ENCODE data around the gene SEMA3B. TPM values are rescaled to one million over a fixed set of nuclear protein-coding genes. Genes with fewer than 3 reads are reported as not detected.
"Not testable (repeated sequence)": the region's sequence is repeated elsewhere in the genome, so short reads cannot be mapped to it uniquely, and the experiment has no call there.

The SEMA3B gene
- total and polyA plus RNA-seq, 2 experiments from 2014 or later = 67.7 to 104 TPM

DNA sequence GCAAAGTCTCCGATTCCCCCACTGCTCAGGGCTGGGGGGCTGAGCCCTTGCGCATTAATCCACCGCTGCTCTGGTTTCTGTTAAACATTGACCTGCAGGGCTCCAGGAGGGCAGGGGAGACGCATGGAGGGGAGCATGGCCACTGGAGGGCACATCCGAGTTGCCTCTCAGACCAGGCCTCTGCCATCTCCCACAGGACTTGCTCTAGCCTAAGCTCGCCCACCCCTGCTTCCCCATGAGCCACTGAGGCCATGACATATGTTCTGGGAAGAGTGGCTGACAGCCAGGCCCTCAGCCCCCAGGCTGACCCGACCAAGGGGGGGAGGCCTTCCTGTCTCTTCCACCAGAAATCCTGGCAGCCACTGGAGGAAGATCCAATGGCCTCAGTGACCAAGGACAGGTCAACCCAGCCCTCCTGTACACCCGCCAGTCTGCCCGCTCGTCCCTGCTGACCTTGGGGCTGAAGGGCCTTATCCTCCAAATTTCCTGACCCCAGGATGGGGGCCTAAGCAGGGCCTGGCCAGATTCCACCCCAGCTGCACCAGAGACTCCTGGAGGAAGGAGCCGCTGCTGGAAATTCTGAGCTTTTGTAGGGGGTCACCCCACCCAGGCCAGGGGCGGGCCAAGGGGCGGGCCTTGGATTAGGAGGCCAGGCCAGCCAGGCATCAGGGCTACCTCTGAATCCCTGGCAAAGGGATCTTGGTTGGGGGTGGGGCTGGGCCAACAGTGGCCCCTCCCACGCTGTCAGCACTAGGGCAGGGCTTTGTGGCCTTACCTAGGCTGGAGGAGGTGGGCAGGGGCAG, 34.3 kb downstream of the SEMA3B start, which contains the start of gene HYAL1:
HYAL1 (minus strand) TSS at position 562 of the 803 bp plus-strand sequence. CDS start 618 bp downstream, outside the sequence.
- Histone ChIP-seq H3K4me3 (no peak within 1 kb of the TSS), H4K20me1 (ENCODE audit: insufficient read depth, poor library complexity, severe bottlenecking) (no peaks in the 10 kb centered on the region), H3K79me2 (peaks cover 11% of the 10 kb centered on the region), H3K27me3 (no peaks in the 10 kb centered on the region), H2AFZ (no peak within 1 kb of the TSS), H3K9me2 (replicated peaks; ENCODE audit: insufficient read depth) (no peaks in the 10 kb centered on the region), H3K4me2 (peak within 1 kb of the TSS; percentile 36), H3K9me3 (ENCODE audit: low read depth) (no peaks in the 10 kb centered on the region), H3K36me3 (replicated peaks; ENCODE audit: insufficient read depth, low read depth) (no peaks in the 10 kb centered on the region), H3K27ac (peak within 1 kb of the TSS; percentile 73), H3K4me1 (ENCODE audit: insufficient read depth) (peaks cover 15% of the 10 kb centered on the region)
- DNase-seq (ENCODE audit: low spot score) = peak; percentile 66
- 64% methylated on average over 14 of the region's 14 CpGs for WGBS (ENCODE audit: low lambda C conversion rate, missing lambda C conversion rate)
- TF ChIP-seq, protein P1, sequence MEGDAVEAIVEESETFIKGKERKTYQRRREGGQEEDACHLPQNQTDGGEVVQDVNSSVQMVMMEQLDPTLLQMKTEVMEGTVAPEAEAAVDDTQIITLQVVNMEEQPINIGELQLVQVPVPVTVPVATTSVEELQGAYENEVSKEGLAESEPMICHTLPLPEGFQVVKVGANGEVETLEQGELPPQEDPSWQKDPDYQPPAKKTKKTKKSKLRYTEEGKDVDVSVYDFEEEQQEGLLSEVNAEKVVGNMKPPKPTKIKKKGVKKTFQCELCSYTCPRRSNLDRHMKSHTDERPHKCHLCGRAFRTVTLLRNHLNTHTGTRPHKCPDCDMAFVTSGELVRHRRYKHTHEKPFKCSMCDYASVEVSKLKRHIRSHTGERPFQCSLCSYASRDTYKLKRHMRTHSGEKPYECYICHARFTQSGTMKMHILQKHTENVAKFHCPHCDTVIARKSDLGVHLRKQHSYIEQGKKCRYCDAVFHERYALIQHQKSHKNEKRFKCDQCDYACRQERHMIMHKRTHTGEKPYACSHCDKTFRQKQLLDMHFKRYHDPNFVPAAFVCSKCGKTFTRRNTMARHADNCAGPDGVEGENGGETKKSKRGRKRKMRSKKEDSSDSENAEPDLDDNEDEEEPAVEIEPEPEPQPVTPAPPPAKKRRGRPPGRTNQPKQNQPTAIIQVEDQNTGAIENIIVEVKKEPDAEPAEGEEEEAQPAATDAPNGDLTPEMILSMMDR (IDR thresholded peaks at IDR 0.05; ENCODE audit: poor library complexity) = peak; percentile 18
- TF ChIP-seq EZH2phosphoT487 (IDR thresholded peaks at IDR 0.05; ENCODE audit: low read depth, severe bottlenecking, unreplicated experiment) (no peak), EZH2 (IDR thresholded peaks at IDR 0.05; ENCODE audit: borderline replicate concordance) (no peak)

DNA sequence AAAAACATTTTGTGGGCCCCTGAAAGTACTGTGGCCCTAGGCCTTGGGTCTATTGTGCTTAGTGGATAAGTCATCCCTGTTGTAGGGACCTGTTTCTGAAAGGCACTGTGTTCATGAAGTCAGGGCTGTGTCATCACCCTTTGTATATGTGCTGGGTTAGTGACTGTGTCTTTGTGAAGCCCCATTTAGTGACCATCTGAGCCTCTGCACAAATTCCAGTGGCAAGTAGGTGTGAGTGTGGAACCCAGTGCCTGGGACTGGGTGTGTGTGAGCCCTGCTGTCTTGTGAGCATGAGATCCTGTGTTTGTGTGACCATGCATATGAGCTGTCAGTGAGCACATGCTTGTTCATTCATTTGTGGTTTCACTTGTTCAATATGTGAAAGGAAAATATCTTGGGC, 35.7 kb downstream of the SEMA3B start:
- Histone ChIP-seq H2AFZ (no peak overlapping the region), H3K4me1 (ENCODE audit: insufficient read depth) (peaks cover 10% of the 10 kb centered on the region), H4K20me1 (ENCODE audit: insufficient read depth, poor library complexity, severe bottlenecking) (no peaks in the 10 kb centered on the region), H3K4me2 (no peak overlapping the region), H3K9me2 (replicated peaks; ENCODE audit: insufficient read depth) (no peaks in the 10 kb centered on the region), H3K4me3 (no peak overlapping the region), H3K79me2 (peaks cover 7% of the 10 kb centered on the region), H3K9me3 (ENCODE audit: low read depth) (no peaks in the 10 kb centered on the region), H3K27ac (no peak overlapping the region), H3K36me3 (replicated peaks; ENCODE audit: insufficient read depth, low read depth) (no peaks in the 10 kb centered on the region), H3K27me3 (no peaks in the 10 kb centered on the region)
- no peak for DNase-seq (ENCODE audit: low spot score)
- TF ChIP-seq EZH2 (IDR thresholded peaks at IDR 0.05; ENCODE audit: borderline replicate concordance) (no peak), EZH2phosphoT487 (IDR thresholded peaks at IDR 0.05; ENCODE audit: low read depth, severe bottlenecking, unreplicated experiment) (no peak)
- TF ChIP-seq, protein P1 (IDR thresholded peaks at IDR 0.05; ENCODE audit: poor library complexity) = no peak

DNA sequence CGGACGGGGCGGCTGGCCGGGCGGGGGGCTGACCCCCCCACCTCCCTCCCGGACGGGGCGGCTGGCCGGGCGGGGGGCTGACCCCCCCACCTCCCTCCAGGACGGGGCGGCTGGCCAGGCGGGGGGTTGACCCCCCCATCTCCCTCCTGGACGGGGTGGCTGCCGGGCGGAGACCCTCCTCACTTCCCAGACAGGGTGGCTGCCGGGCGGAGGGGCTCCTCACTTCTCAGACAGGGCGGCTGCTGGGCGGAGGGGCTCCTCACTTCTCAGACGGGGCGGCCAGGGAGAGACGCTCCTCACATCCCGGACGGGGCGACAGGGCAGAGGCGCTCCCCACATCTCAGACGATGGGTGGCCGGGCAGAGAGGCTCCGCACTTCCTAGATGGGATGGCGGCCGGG, 43.1 kb downstream of the SEMA3B start:
- not testable (repeated sequence) for H3K27ac ChIP-seq; H4K20me1 ChIP-seq (ENCODE audit: insufficient read depth, poor library complexity, severe bottlenecking); H3K4me1 ChIP-seq (ENCODE audit: insufficient read depth); H3K9me3 ChIP-seq (ENCODE audit: low read depth); H3K79me2 ChIP-seq; H2AFZ ChIP-seq; H3K9me2 ChIP-seq (replicated peaks; ENCODE audit: insufficient read depth); H3K36me3 ChIP-seq (replicated peaks; ENCODE audit: insufficient read depth, low read depth); H3K27me3 ChIP-seq; DNase-seq (ENCODE audit: low spot score); H3K4me2 ChIP-seq; H3K4me3 ChIP-seq
- WGBS (ENCODE audit: low lambda C conversion rate, missing lambda C conversion rate) = 96% methylated on average over 15 of the region's 32 CpGs

DNA sequence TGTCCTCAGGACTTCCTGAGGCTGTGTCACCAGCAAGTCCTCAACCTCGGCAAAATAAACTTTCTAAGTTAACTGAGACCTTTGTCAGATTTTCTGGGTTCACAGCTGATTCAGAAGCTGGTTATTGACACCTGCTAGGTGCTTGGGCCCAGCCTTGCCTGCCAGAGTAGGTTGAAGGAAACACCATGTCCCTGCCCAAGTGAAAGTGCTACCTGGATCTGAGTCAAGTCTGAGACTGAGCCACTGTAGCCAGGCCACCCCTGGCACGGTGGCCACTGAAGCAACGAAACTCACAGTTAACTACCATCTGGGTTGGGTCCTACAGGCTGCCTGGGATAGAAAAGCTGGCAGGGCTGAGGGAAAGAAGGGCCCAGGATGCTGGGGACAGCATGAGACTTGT, 45.4 kb downstream of the SEMA3B start:
- Histone ChIP-seq H3K9me2 (replicated peaks; ENCODE audit: insufficient read depth) (no peaks in the 10 kb centered on the region), H3K4me2 (no peak overlapping the region), H3K4me1 (ENCODE audit: insufficient read depth) (peaks cover 26% of the 10 kb centered on the region), H3K79me2 (peaks cover 23% of the 10 kb centered on the region), H4K20me1 (ENCODE audit: insufficient read depth, poor library complexity, severe bottlenecking) (peaks cover 3% of the 10 kb centered on the region), H3K27me3 (no peaks in the 10 kb centered on the region), H3K4me3 (no peak overlapping the region), H3K27ac (no peak overlapping the region), H3K9me3 (ENCODE audit: low read depth) (no peaks in the 10 kb centered on the region), H3K36me3 (replicated peaks; ENCODE audit: insufficient read depth, low read depth) (no peaks in the 10 kb centered on the region), H2AFZ (no peak overlapping the region)
- no peak for DNase-seq (ENCODE audit: low spot score)
- no peak for TF ChIP-seq EZH2 (IDR thresholded peaks at IDR 0.05; ENCODE audit: borderline replicate concordance)
- TF ChIP-seq, protein P1 (IDR thresholded peaks at IDR 0.05; ENCODE audit: poor library complexity) = no peak
- no peak for TF ChIP-seq EZH2phosphoT487 (IDR thresholded peaks at IDR 0.05; ENCODE audit: low read depth, severe bottlenecking, unreplicated experiment)
- 90% methylated on average over 3 of the region's 3 CpGs for WGBS (ENCODE audit: low lambda C conversion rate, missing lambda C conversion rate)

All from hepatocyte (in vitro differentiated cells).